Endothelial cell of umbilical vein (primary cell): ENCODE measurements around the gene LARGE1.

Source experiments
- POLR2A ChIP-seq: IDR thresholded peaks from 2 replicates; pipeline ENCODE4 v1.6.1; 2012; ENCODE audit warnings: low read depth, mild to moderate bottlenecking, control low read depth, low read length
- POLR2AphosphoS5 ChIP-seq: IDR thresholded peaks from 2 replicates; pipeline ENCODE4 v1.6.1; 2012; ENCODE audit warnings: low read depth, mild to moderate bottlenecking, control low read depth, low read length, moderate library complexity; ENCODE audit not compliant: insufficient read depth

GRCh38 chr22:33553493-33553892 lies 366.8 kb downstream of the LARGE1 start:
- TF ChIP-seq POLR2AphosphoS5 (no peak), POLR2A (no peak)
